Dendritic cell treated with granulocyte-macrophage colony-stimulating factor and Interleukin-4, amounts not matched to agents 40 ng/mL and 50 ng/mL, for 4 days (primary cell): ENCODE data around the gene ZEB2.
A peak's percentile ranks its signal among the peaks of the same experiment; 100 is the strongest.

Source experiments
- H3K27ac Mint-ChIP-seq: one replicate; pipeline ENCODE4 v1.8.0; 2022; ENCODE audit warnings: mild to moderate bottlenecking, mixed read lengths
- H3K27me3 Mint-ChIP-seq: one replicate; pipeline ENCODE4 v1.8.0; 2022; ENCODE audit warnings: mild to moderate bottlenecking, mixed read lengths
- H3K36me3 Mint-ChIP-seq: one replicate; pipeline ENCODE4 v1.8.0; 2022; ENCODE audit warnings: low read depth, mixed read lengths
- H3K4me1 Mint-ChIP-seq: one replicate; pipeline ENCODE4 v1.8.0; 2022; ENCODE audit warnings: low read depth, mixed read lengths
- H3K4me3 Mint-ChIP-seq: one replicate; pipeline ENCODE4 v1.8.0; 2022; ENCODE audit warnings: mild to moderate bottlenecking, moderate library complexity, mixed read lengths
- H3K9me3 Mint-ChIP-seq: one replicate; pipeline ENCODE4 v1.8.0; 2022; ENCODE audit warnings: mixed read lengths
- intact Hi-C: fragments of 100-400 bp; cut with micrococcal nuclease; formaldehyde crosslinking; loops from one replicate; pipeline ENCODE4 v1.15.0; 2022

ZEB2 gene

GRCh38 chr2:144445196-144445595 is 74.7 kb downstream of the ZEB2 start:
- peak overlapping the region; percentile 61 for H3K27ac Mint-ChIP-seq
- intact Hi-C loops, result no loop called here
- peaks cover 5% of the 10 kb centered on the region for H3K9me3 Mint-ChIP-seq
- H3K4me3 Mint-ChIP-seq, result no peak overlapping the region
- peaks cover 74% of the 10 kb centered on the region for H3K36me3 Mint-ChIP-seq
- H3K4me1 Mint-ChIP-seq, result peaks cover 65% of the 10 kb centered on the region
- H3K27me3 Mint-ChIP-seq, result no peaks in the 10 kb centered on the region

GRCh38 chr2:144443837-144444817 is 75.8 kb downstream of the ZEB2 start:
- intact Hi-C loops, result no loop called here
- Mint-ChIP-seq H3K4me3 (no peak overlapping the region), H3K36me3 (peaks cover 76% of the 10 kb centered on the region), H3K27ac (peak overlapping the region; percentile 22), H3K4me1 (peaks cover 62% of the 10 kb centered on the region), H3K27me3 (no peaks in the 10 kb centered on the region), H3K9me3 (peaks cover 5% of the 10 kb centered on the region)

GRCh38 chr2:144441711-144442141 is 78.2 kb downstream of the ZEB2 start:
- Mint-ChIP-seq H3K9me3 (peaks cover 5% of the 10 kb centered on the region), H3K4me1 (peaks cover 65% of the 10 kb centered on the region), H3K4me3 (no peak overlapping the region), H3K27ac (peak overlapping the region; percentile 83), H3K36me3 (peaks cover 78% of the 10 kb centered on the region), H3K27me3 (no peaks in the 10 kb centered on the region)
- intact Hi-C loops, result no loop called here

- intact Hi-C loops, result no loop called here
- H3K4me3 Mint-ChIP-seq, result no peak overlapping the region
- peak overlapping the region; percentile 75 for H3K27ac Mint-ChIP-seq
- peaks cover 78% of the 10 kb centered on the region for H3K36me3 Mint-ChIP-seq
- H3K9me3 Mint-ChIP-seq, result no peaks in the 10 kb centered on the region
- no peaks in the 10 kb centered on the region for H3K27me3 Mint-ChIP-seq
- peaks cover 57% of the 10 kb centered on the region for H3K4me1 Mint-ChIP-seq
These were observed 79.9 kb downstream of the ZEB2 start for GRCh38 chr2:144439993-144440392.

GRCh38 chr2:144438801-144439631 is 80.9 kb downstream of the ZEB2 start:
- Mint-ChIP-seq H3K9me3 (no peaks in the 10 kb centered on the region), H3K36me3 (peaks cover 78% of the 10 kb centered on the region), H3K4me3 (peak overlapping the region; percentile 21), H3K27me3 (no peaks in the 10 kb centered on the region), H3K4me1 (peaks cover 57% of the 10 kb centered on the region), H3K27ac (peak overlapping the region; percentile 75)
- intact Hi-C loops, result no loop called here

- peaks cover 53% of the 10 kb centered on the region for H3K4me1 Mint-ChIP-seq
- H3K36me3 Mint-ChIP-seq, result peaks cover 79% of the 10 kb centered on the region
- no peak overlapping the region for H3K4me3 Mint-ChIP-seq
- peak overlapping the region; percentile 75 for H3K27ac Mint-ChIP-seq
- H3K27me3 Mint-ChIP-seq, result no peaks in the 10 kb centered on the region
- intact Hi-C loops, result no loop called here
- H3K9me3 Mint-ChIP-seq, result no peaks in the 10 kb centered on the region
These were observed 82.3 kb downstream of the ZEB2 start for GRCh38 chr2:144437636-144438035.

GRCh38 chr2:144434425-144435222 is 85.3 kb downstream of the ZEB2 start:
- H3K27ac Mint-ChIP-seq, result peak overlapping the region; percentile 60
- no peaks in the 10 kb centered on the region for H3K27me3 Mint-ChIP-seq
- peaks cover 43% of the 10 kb centered on the region for H3K4me1 Mint-ChIP-seq
- H3K4me3 Mint-ChIP-seq, result no peak overlapping the region
- peaks cover 62% of the 10 kb centered on the region for H3K36me3 Mint-ChIP-seq
- intact Hi-C loops, result no loop called here
- no peaks in the 10 kb centered on the region for H3K9me3 Mint-ChIP-seq

- Mint-ChIP-seq H3K36me3 (peaks cover 45% of the 10 kb centered on the region), H3K27me3 (no peaks in the 10 kb centered on the region), H3K27ac (no peak overlapping the region), H3K9me3 (no peaks in the 10 kb centered on the region), H3K4me3 (no peak overlapping the region), H3K4me1 (peaks cover 36% of the 10 kb centered on the region)
- intact Hi-C loops, result no loop called here
These were observed 87.0 kb downstream of the ZEB2 start for GRCh38 chr2:144432921-144433320.

- peak overlapping the region; percentile 13 for H3K4me3 Mint-ChIP-seq
- peaks cover 32% of the 10 kb centered on the region for H3K4me1 Mint-ChIP-seq
- no peaks in the 10 kb centered on the region for H3K9me3 Mint-ChIP-seq
- intact Hi-C loops, result no loop called here
- peaks cover 41% of the 10 kb centered on the region for H3K36me3 Mint-ChIP-seq
- H3K27ac Mint-ChIP-seq, result no peak overlapping the region
- H3K27me3 Mint-ChIP-seq, result no peaks in the 10 kb centered on the region
These were observed 87.9 kb downstream of the ZEB2 start for GRCh38 chr2:144431998-144432397.

GRCh38 chr2:144431392-144431783 is 88.5 kb downstream of the ZEB2 start:
- Mint-ChIP-seq H3K27me3 (no peaks in the 10 kb centered on the region), H3K27ac (no peak overlapping the region), H3K9me3 (no peaks in the 10 kb centered on the region), H3K4me1 (peaks cover 34% of the 10 kb centered on the region), H3K4me3 (no peak overlapping the region), H3K36me3 (peaks cover 38% of the 10 kb centered on the region)
- intact Hi-C loops, result no loop called here

- Mint-ChIP-seq H3K27me3 (no peaks in the 10 kb centered on the region), H3K4me3 (no peak overlapping the region), H3K4me1 (peaks cover 34% of the 10 kb centered on the region), H3K36me3 (peaks cover 32% of the 10 kb centered on the region), H3K9me3 (no peaks in the 10 kb centered on the region), H3K27ac (no peak overlapping the region)
- intact Hi-C loops, result no loop called here
These were observed 89.1 kb downstream of the ZEB2 start for GRCh38 chr2:144430722-144431391.

- Mint-ChIP-seq H3K4me3 (no peak overlapping the region), H3K9me3 (no peaks in the 10 kb centered on the region), H3K27me3 (no peaks in the 10 kb centered on the region), H3K4me1 (peaks cover 30% of the 10 kb centered on the region), H3K36me3 (peaks cover 29% of the 10 kb centered on the region), H3K27ac (no peak overlapping the region)
- intact Hi-C loops, result no loop called here
These were observed 90.4 kb downstream of the ZEB2 start for GRCh38 chr2:144429396-144430112.
